AG10803 (cell line): Measurements from ENCODE around the gene SIVA1.
A peak's percentile ranks its signal among the peaks of the same experiment; 100 is the strongest.

Source experiments
- DNase-seq: peaks from one replicate; pipeline ENCODE4 v3.0.0; 2010; ENCODE audit warnings: low read depth
- H3K4me3 ChIP-seq: 2 replicates; pipeline ENCODE4 v1.5.1; 2011; ENCODE audit warnings: mild to moderate bottlenecking, low read length, control low read depth
- CTCF ChIP-seq: conservative IDR thresholded peaks from 2 replicates; pipeline ENCODE4 v1.5.1; 2011; ENCODE audit warnings: mild to moderate bottlenecking, low read length, control low read depth, inconsistent platforms

Gene SIVA1

GRCh38 chr14:104731320-104732294, 21.3 kb upstream of the SIVA1 start:
- TF ChIP-seq CTCF = peak; percentile 12; the same call in 1 of the 2 replicates
- no peak overlapping the region for H3K4me3 ChIP-seq
- no peak for DNase-seq

- no peak for DNase-seq
- no peak for TF ChIP-seq CTCF
- H3K4me3 ChIP-seq = no peak overlapping the region
These were observed 20.6 kb upstream of the SIVA1 start for GRCh38 chr14:104732355-104732804.

- TF ChIP-seq CTCF = no peak
- DNase-seq = no peak
- no peak overlapping the region for H3K4me3 ChIP-seq
These were observed 19.8 kb upstream of the SIVA1 start for GRCh38 chr14:104732931-104733681.

- no peak for DNase-seq
- no peak for TF ChIP-seq CTCF
- H3K4me3 ChIP-seq = no peak overlapping the region
These were observed 18.8 kb upstream of the SIVA1 start for GRCh38 chr14:104734051-104734587.

GRCh38 chr14:104734601-104734990, 18.4 kb upstream of the SIVA1 start:
- H3K4me3 ChIP-seq = no peak overlapping the region
- no peak for DNase-seq
- no peak for TF ChIP-seq CTCF

- no peak overlapping the region for H3K4me3 ChIP-seq
- no peak for DNase-seq
- TF ChIP-seq CTCF = no peak
These were observed 17.8 kb upstream of the SIVA1 start for GRCh38 chr14:104734991-104735779.
